Ovary (tissue), 9 donors: ENCODE measurements around the gene PBX1. TPM values are rescaled to one million over a fixed set of nuclear protein-coding genes. Genes with fewer than 3 reads are reported as not detected.

Experiments used
- DNase-seq, 5 donors: peaks; one replicate each; pipeline ENCODE4 v3.0.0-alpha.2; 2019 to 2020
- H3K27ac ChIP-seq, 2 donors: fragments of 200-600 bp; one replicate each; pipeline versions ENCODE4 v1.5.1 to v1.8.0; 2019 to 2022
- H3K27me3 ChIP-seq: fragments of 200-600 bp; one replicate; pipeline ENCODE4 v1.8.0; 2022
- H3K36me3 ChIP-seq: fragments of 200-600 bp; sonication (generic); one replicate; pipeline ENCODE4 v1.5.1; 2019
- H3K4me1 ChIP-seq: one replicate; pipeline ENCODE4 v1.8.1; 2013; ENCODE audit warnings: mild to moderate bottlenecking, moderate library complexity; ENCODE audit not compliant: insufficient read depth
- H3K4me3 ChIP-seq: fragments of 200-600 bp; sonication (generic); one replicate; pipeline ENCODE4 v1.5.1; 2017
- H3K9me3 ChIP-seq, 2 donors: fragments of 200-600 bp in 1 of 2; sonication (generic) in 1 of 2; one replicate each; pipeline versions ENCODE4 v1.5.1 to v1.8.1; 2013 to 2019; ENCODE audit warnings: mild to moderate bottlenecking in 1 of 2, moderate library complexity in 1 of 2
- EP300 ChIP-seq: sonication (generic); formaldehyde crosslinking; IDR thresholded peaks from one replicate; pipeline ENCODE4 v1.6.1; 2017; ENCODE audit warnings: antibody characterized with exemption
- POLR2A ChIP-seq: fragments of 450-650 bp; IDR thresholded peaks from one replicate; pipeline ENCODE4 v1.6.1; 2017; ENCODE audit warnings: antibody characterized with exemption, mild to moderate bottlenecking, moderate library complexity
- WGBS, 3 donors: extraction: QIAGEN DNeasy Blood & Tissue Kit in 1 of 3; methylation state at CpG; one replicate each; pipeline versions ENCODE4 v1.1.5 to v1.1.7; 2013 to 2017; 5-methylcytosine and 5-hydroxymethylcytosine counted together
- intact Hi-C, 4 donors: fragments of 100-400 bp; cut with DNase I; formaldehyde crosslinking; loops; one replicate each; pipeline versions ENCODE4 v1.11.0 to v1.15.1; 2022 to 2023
- polyA plus RNA-seq, 2 donors: library from polyadenylated mRNA; stranded (reverse); fragments of 200-250 nt in 1 of 2; fragments of 350-450 nt in 1 of 2; fragmentation: Illumina TruSeq in 1 of 2; extraction: RNeasy Lipid Tissue Mini Kit (QIAGEN cat#74804) in 1 of 2; gene quantifications; one replicate each; pipeline ENCODE4 v1.2.3, GENCODE V29; 2013 to 2014
- total RNA-seq, 7 donors: library from RNA; depleted of rRNA in 2 of 7; stranded (reverse); fragments of >200 nt in 2 of 7; fragmentation: NEBNext Ultra II Directional in 3 of 7; extraction: Animal tissue kit (Norgen Biotek cat#: 25700) in 3 of 7; gene quantifications; one replicate each; pipeline versions ENCODE4 v1.1.0 to v1.2.4, GENCODE V29; 2016 to 2023
- TF ChIP-seq, protein P1 (sequence below), 3 donors: fragments of 450-650 bp in 2 of 3; fragments of 200-600 bp in 1 of 3; IDR thresholded peaks; one replicate each; pipeline versions ENCODE4 v1.5.1 to v1.8.0; 2016 to 2022; ENCODE audit warnings: antibody characterized with exemption in 3 of 3, mild to moderate bottlenecking in 1 of 3
- donor health status: DM: no; HTN: no; CAD: no; lungs with moderate emphysema.
- donor health status: DM: no; HTN: no; CAD: no.
- donor health status: Bipolar disorder and iron deficiency.
- donor health status: DM: yes; HTN: yes; CAD: no.
- donor health status: DM: no; HTN: no; CAD: no.
- donor health status: DM: yes; HTN: yes; CAD: no.

Gene PBX1
- total and polyA plus RNA-seq, 9 donors, result 43.7 to 220 (median 142) TPM

DNA sequence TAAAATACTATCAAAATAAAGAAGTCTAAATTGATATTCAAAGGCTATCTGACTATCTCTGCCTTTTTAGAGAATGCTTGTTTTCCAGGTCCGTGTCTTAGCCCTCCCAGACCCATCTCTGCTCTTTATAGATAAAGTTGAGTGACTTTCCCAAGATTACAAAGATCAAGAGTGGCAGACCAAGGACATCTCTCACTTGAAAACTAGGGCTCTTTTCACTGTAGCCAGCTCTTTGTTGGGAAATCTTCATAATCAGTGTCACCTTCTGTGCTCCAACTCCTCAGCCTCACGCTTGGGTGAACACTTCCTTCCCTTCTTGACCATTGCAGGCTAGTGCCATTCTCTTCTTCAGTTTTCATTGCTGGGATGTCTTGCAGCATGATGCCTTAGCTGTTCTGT is 211.1 kb downstream of the PBX1 start:
- Histone ChIP-seq H3K27me3 (no peaks in the 10 kb centered on the region), H3K9me3 (no peaks in the 10 kb centered on the region), H3K36me3 (no peaks in the 10 kb centered on the region), H3K4me3 (no peak overlapping the region), H3K4me1 (peaks cover 51% of the 10 kb centered on the region), H3K27ac (no peak overlapping the region)
- intact Hi-C loops, result loop anchor here in 1 of 4 donors (10.0 kb wide), 1 partner anchor 135 kb away; no protein-coding TSS in a partner anchor
- 87 to 92% (median 90%) methylated on average over 2 of the region's 2 CpGs for WGBS, 3 donors
- no peak for TF ChIP-seq POLR2A
- TF ChIP-seq, protein P1, sequence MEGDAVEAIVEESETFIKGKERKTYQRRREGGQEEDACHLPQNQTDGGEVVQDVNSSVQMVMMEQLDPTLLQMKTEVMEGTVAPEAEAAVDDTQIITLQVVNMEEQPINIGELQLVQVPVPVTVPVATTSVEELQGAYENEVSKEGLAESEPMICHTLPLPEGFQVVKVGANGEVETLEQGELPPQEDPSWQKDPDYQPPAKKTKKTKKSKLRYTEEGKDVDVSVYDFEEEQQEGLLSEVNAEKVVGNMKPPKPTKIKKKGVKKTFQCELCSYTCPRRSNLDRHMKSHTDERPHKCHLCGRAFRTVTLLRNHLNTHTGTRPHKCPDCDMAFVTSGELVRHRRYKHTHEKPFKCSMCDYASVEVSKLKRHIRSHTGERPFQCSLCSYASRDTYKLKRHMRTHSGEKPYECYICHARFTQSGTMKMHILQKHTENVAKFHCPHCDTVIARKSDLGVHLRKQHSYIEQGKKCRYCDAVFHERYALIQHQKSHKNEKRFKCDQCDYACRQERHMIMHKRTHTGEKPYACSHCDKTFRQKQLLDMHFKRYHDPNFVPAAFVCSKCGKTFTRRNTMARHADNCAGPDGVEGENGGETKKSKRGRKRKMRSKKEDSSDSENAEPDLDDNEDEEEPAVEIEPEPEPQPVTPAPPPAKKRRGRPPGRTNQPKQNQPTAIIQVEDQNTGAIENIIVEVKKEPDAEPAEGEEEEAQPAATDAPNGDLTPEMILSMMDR (IDR thresholded peaks at IDR 0.05), result no peak
- no peak for TF ChIP-seq EP300
- no peak for DNase-seq

DNA sequence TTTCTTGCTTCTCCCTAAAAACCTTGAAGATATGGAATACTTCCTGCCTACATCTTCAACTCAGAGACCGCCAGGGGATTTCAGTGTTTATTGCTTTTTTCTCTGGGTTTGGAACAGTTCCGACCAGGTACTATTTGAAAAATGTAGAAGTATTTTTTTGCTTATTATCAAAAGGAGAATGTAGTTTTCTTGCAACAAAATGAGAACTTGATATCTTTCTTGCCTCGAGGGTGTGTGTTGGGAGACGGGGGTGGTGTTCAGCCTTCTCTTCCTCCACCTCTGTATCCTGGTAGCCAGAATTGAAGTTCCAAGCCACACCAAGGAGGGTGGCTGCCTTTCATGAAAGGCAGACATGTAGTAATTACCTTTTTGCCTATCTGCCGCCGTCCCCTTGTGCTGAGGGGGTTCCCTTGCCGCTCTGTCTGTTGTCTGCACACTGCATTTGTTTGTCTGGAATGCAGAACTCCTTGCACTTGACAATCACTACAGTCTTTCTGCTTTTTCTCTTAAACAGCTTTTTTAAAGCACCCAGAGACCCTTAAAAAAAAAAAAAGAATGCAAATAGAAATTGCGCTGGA is 212.1 kb downstream of the PBX1 start:
- no peak for DNase-seq
- H3K36me3 ChIP-seq, result no peaks in the 10 kb centered on the region
- H3K27me3 ChIP-seq, result no peaks in the 10 kb centered on the region
- H3K9me3 ChIP-seq, result no peaks in the 10 kb centered on the region
- H3K4me1 ChIP-seq, result peaks cover 51% of the 10 kb centered on the region
- 6 to 11% (median 10%) methylated on average over 8 of the region's 8 CpGs for WGBS, 3 donors
- H3K4me3 ChIP-seq, result no peak overlapping the region
- no peak for TF ChIP-seq EP300
- TF ChIP-seq, protein P1 (IDR thresholded peaks at IDR 0.05), result no peak
- TF ChIP-seq POLR2A, result no peak
- intact Hi-C loops, result loop anchor here in 1 of 4 donors (10.0 kb wide), 1 partner anchor 136 kb away; no protein-coding TSS in a partner anchor
- peak overlapping the region; percentile 63 to 68 for H3K27ac ChIP-seq

DNA sequence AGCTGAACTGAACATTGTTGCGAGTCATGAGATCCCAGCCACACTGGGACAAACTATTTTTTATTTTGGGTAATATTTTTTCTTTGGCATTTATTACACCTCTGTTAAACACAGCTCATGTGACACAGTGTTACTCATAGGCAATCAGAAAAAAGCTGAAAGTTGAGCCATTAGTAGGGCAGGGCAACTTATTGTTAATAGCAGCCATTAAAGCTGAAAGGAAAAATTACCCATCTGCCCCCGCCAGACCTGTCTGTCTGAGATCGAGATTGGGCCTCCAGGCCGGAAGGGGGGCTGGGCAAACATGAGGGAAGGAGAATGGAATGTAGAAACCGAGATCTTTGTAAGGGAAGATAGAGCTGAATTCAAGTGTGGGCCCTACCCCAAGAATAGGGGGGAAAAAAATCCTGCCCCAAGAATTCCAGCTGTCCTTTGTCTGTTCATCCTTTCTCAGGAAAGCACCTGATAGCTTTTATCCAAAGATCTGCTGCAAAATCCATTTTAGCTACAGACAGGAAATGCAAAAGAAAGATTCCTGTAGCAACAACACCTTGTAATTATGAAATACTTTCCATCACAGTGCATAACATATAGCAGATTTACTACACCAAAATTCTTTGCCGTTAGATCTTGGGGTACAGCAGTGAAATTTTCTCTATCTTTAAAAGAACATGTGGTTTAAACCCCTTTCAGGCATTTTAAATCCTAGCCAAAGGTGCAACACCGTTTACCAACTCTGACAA is 212.8 kb downstream of the PBX1 start:
- intact Hi-C loops, result loop anchor here in 1 of 4 donors (10.0 kb wide), 1 partner anchor 137 kb away; no protein-coding TSS in a partner anchor
- DNase-seq, result no peak
- H3K4me3 ChIP-seq, result no peak overlapping the region

DNA sequence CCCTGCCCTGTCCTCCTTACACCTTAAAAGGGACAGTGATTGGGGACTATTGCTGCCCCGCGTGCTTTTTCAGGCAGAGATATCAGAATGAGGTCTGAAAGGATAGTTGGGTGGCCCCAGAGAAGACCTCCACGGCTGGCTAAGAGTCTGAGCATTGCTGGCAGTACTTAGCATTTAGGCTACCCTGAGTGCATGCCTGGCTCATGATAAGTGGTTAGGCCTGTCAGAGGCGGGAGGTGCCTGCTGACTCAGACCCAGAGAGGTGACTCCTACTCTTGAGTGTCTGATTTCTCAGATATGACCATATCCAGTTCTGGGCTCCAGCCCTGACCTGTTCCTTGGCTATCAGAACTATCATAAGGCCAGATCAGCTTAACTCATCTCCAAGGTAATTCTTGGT is 213.7 kb downstream of the PBX1 start:
- WGBS, 3 donors, result 53 to 66% (median 65%) methylated on average over 4 of the region's 4 CpGs
- H3K27me3 ChIP-seq, result no peaks in the 10 kb centered on the region
- no peaks in the 10 kb centered on the region for H3K36me3 ChIP-seq
- H3K27ac ChIP-seq, result peak overlapping the region; percentile 16 to 68
- peak in 1 of 5 donors; percentile 49 for DNase-seq
- peaks cover 46% of the 10 kb centered on the region for H3K4me1 ChIP-seq
- intact Hi-C loops, result loop anchor here in 1 of 4 donors (10.0 kb wide), 1 partner anchor 138 kb away; no protein-coding TSS in a partner anchor
- H3K4me3 ChIP-seq, result no peak overlapping the region
- H3K9me3 ChIP-seq, result no peaks in the 10 kb centered on the region
- TF ChIP-seq EP300, result no peak
- TF ChIP-seq, protein P1 (IDR thresholded peaks at IDR 0.05), result no peak
- no peak for TF ChIP-seq POLR2A

More for the DNA sequence above, 212.8 kb downstream of the PBX1 start:
- no peaks in the 10 kb centered on the region for H3K36me3 ChIP-seq
- H3K4me1 ChIP-seq, result peaks cover 48% of the 10 kb centered on the region
- no peaks in the 10 kb centered on the region for H3K9me3 ChIP-seq
- 16 to 25% (median 18%) methylated on average over 7 of the region's 7 CpGs for WGBS, 3 donors
- TF ChIP-seq, protein P1 (IDR thresholded peaks at IDR 0.05), result no peak
- TF ChIP-seq EP300 (no peak), POLR2A (no peak)
- peak overlapping the region; percentile 63 to 68 for H3K27ac ChIP-seq
- no peaks in the 10 kb centered on the region for H3K27me3 ChIP-seq
